Endothelial cell of umbilical vein (primary cell): ENCODE results near the gene TRIM10. TPM values are rescaled to one million over a fixed set of nuclear protein-coding genes. Genes with fewer than 3 reads are reported as not detected.

Experiments used
- BruUV-seq: library from RNA; stranded (reverse); fragments of 400-500 nt; replicated peaks from 2 replicates; lab custom pipeline; 2021; lab: Mats Ljungman, UMichigan
- CTCF ChIA-PET: fragments of 300-600, 350-600 bp; sonication (Branson Sonifier 250); formaldehyde crosslinking; loops from one replicate; lab custom pipeline; 2021; ENCODE audit warnings: antibody characterized with exemption, inconsistent platforms; lab: Charles Lee
- POLR2A ChIA-PET: fragments of 300-600, 350-600 bp; sonication (Branson Sonifier 250); formaldehyde crosslinking; loops from one replicate; lab custom pipeline; 2021; ENCODE audit warnings: antibody characterized with exemption, inconsistent platforms; lab: Charles Lee
- DNase-seq: peaks from one replicate; pipeline ENCODE4 v3.0.0-alpha.2; 2011; ENCODE audit warnings: low read depth, low spot score
- FAIRE-seq: peaks from 2 replicates; lab custom pipeline; 2011; peaks lifted over from hg19 to GRCh38; lab: Jason Lieb, UNC
- H2AFZ ChIP-seq: 2 replicates; pipeline ENCODE4 v1.6.0; 2012; ENCODE audit warnings: low read depth, low read length, control low read depth, inconsistent platforms
- H3K27ac ChIP-seq: 2 replicates; pipeline ENCODE4 v1.5.1; 2011; ENCODE audit warnings: low read depth, mild to moderate bottlenecking, control low read depth, low read length, moderate library complexity; ENCODE audit not compliant: insufficient read depth
- H3K27me3 ChIP-seq, 2 experiments: 2 replicates each; pipeline versions ENCODE4 v1.6.0 to v1.6.1; 2011; ENCODE audit warnings: low read length in 2 of 2, mixed read lengths in 1 of 2; ENCODE audit not compliant: control insufficient read depth in 2 of 2, insufficient read depth in 2 of 2
- H3K36me3 ChIP-seq, 2 experiments: 2 replicates in 1 of 2; 3 replicates in 1 of 2; pipeline ENCODE4 v1.5.1; 2011; ENCODE audit warnings: low read length in 2 of 2, mild to moderate bottlenecking in 1 of 2, moderate library complexity in 1 of 2; ENCODE audit not compliant: control insufficient read depth in 2 of 2, insufficient read depth in 2 of 2; ENCODE audit errors: extremely low read depth in 1 of 2
- H3K4me1 ChIP-seq: 3 replicates; pipeline ENCODE4 v1.5.1; 2011; ENCODE audit warnings: mild to moderate bottlenecking, low read length; ENCODE audit not compliant: control insufficient read depth, insufficient read depth; ENCODE audit errors: extremely low read depth
- H3K4me2 ChIP-seq: 2 replicates; pipeline ENCODE4 v1.6.1; 2011; ENCODE audit warnings: low read length, control low read depth, mixed read lengths; ENCODE audit not compliant: insufficient read depth
- H3K4me3 ChIP-seq, 3 experiments: fragments of 200-600 bp in 1 of 3; sonication (generic), shearing (Covaris generic) in 1 of 3; replicated peaks in 1 of 3; 2 replicates each; pipeline ENCODE4 v1.5.1; 2011 to 2016; ENCODE audit warnings: control low read depth in 3 of 3, low read length in 3 of 3, mild to moderate bottlenecking in 2 of 3, inconsistent platforms in 1 of 3, low read depth in 1 of 3, moderate library complexity in 1 of 3; ENCODE audit not compliant: insufficient read depth in 1 of 3
- H3K79me2 ChIP-seq: 2 replicates; pipeline ENCODE4 v1.6.0; 2012; ENCODE audit warnings: low read length, inconsistent platforms; ENCODE audit not compliant: control insufficient read depth, insufficient read depth
- H3K9ac ChIP-seq: replicated peaks from 2 replicates; pipeline ENCODE3; 2011; ENCODE audit warnings: low read length, control low read depth; ENCODE audit not compliant: insufficient read depth; ENCODE audit errors: extremely low read depth
- H3K9me1 ChIP-seq: replicated peaks from 3 replicates; pipeline ENCODE4 v1.6.0; 2011; ENCODE audit warnings: mild to moderate bottlenecking, low read length; ENCODE audit not compliant: control insufficient read depth, insufficient read depth; ENCODE audit errors: extremely low read depth
- H3K9me3 ChIP-seq: replicated peaks from 2 replicates; pipeline ENCODE4 v1.5.1; 2012; ENCODE audit warnings: low read length, inconsistent platforms; ENCODE audit not compliant: control insufficient read depth, insufficient read depth
- H4K20me1 ChIP-seq: replicated peaks from 2 replicates; pipeline ENCODE3; 2011; ENCODE audit warnings: mild to moderate bottlenecking, low read length; ENCODE audit not compliant: control insufficient read depth, insufficient read depth; ENCODE audit errors: extremely low read depth
- CTCF ChIP-seq, 2 donors: IDR thresholded peaks; 1 replicate in 1 of 2; 2 replicates in 1 of 2; pipeline ENCODE4 v1.5.1; 2011; ENCODE audit warnings: low read length in 2 of 2, mild to moderate bottlenecking in 2 of 2, moderate library complexity in 2 of 2, control low read depth in 1 of 2, inconsistent platforms in 1 of 2, low read depth in 1 of 2; ENCODE audit not compliant: insufficient read depth in 1 of 2; ENCODE audit errors: extremely low read depth in 1 of 2
- EZH2 ChIP-seq: IDR thresholded peaks from 2 replicates; pipeline ENCODE4 v1.6.1; 2012; ENCODE audit warnings: borderline replicate concordance, low read depth, mild to moderate bottlenecking, moderate library complexity, low read length, inconsistent platforms; ENCODE audit not compliant: severe bottlenecking
- FOS ChIP-seq: IDR thresholded peaks from 2 replicates; pipeline ENCODE4 v1.6.1; 2011; ENCODE audit warnings: mild to moderate bottlenecking, low read length, moderate library complexity, borderline replicate concordance; ENCODE audit not compliant: insufficient read depth
- GATA2 ChIP-seq: IDR thresholded peaks from 2 replicates; pipeline ENCODE4 v1.7.0; 2011; ENCODE audit warnings: low read depth, mild to moderate bottlenecking, moderate library complexity, mixed read lengths, low read length; ENCODE audit not compliant: insufficient read length, insufficient read depth
- JUN ChIP-seq: IDR thresholded peaks from 2 replicates; pipeline ENCODE4 v1.6.1; 2011; ENCODE audit warnings: borderline replicate concordance, low read depth; ENCODE audit not compliant: insufficient read length, insufficient read depth
- MAX ChIP-seq: IDR thresholded peaks from 2 replicates; pipeline ENCODE4 v1.6.1; 2011; ENCODE audit not compliant: insufficient read depth, insufficient read length
- POLR2AphosphoS5 ChIP-seq: IDR thresholded peaks from 2 replicates; pipeline ENCODE4 v1.6.1; 2012; ENCODE audit warnings: low read depth, mild to moderate bottlenecking, control low read depth, low read length, moderate library complexity; ENCODE audit not compliant: insufficient read depth
- dilution Hi-C: fragments of 300-500 bp; cut with MboI; formaldehyde crosslinking; loops from one replicate; pipeline ENCODE4 v1.15.0; 2019; ENCODE audit warnings: low sequenced_read_pairs; ENCODE audit not compliant: extremely low pct_ligation_motif_present
- intact Hi-C: fragments of 100-400 bp; cut with micrococcal nuclease; formaldehyde crosslinking; loops from one replicate; pipeline ENCODE4 v1.10.0; 2022
- polyA plus RNA-seq, 4 experiments: library from polyadenylated mRNA; depleted of rRNA in 3 of 4; stranded (reverse) in 3 of 4; unstranded in 1 of 4; fragments of >200 nt; gene quantifications; 2 replicates each; pipeline versions ENCODE4 v1.2.1 to v1.2.3, GENCODE V29; 2011 to 2012; ENCODE audit warnings: missing spikeins in 1 of 4
- small RNA-seq: library from RNA; depleted of rRNA; stranded (forward); fragments of <200 nt; gene quantifications from one replicate; pipeline ENCODE3, GENCODE V24; 2012; ENCODE audit warnings: low replicate concordance, low read depth; ENCODE audit not compliant: insufficient read depth, insufficient read length
- total RNA-seq: library from RNA; stranded (reverse); gene quantifications from 2 replicates; pipeline ENCODE4 v1.2.3, GENCODE V29; 2021

TRIM10 gene
- total and polyA plus RNA-seq, 2 donors (not counting 3 experiments of a cell fraction or from before 2014, with no cell fraction given): not detected

- H3K9me3 ChIP-seq: no peaks in the 10 kb centered on the region
- no peak overlapping the region for H3K9ac ChIP-seq
- no peaks in the 10 kb centered on the region for H3K36me3 ChIP-seq
- no peak overlapping the region for H3K27ac ChIP-seq
- FAIRE-seq: peak; percentile 31
- POLR2A ChIA-PET: interaction anchor here (1.2 kb wide), 1 partner anchor 41 kb away, joined by 6 read pairs; the partner anchor contains the start of gene POLR1H
- intact Hi-C loops: loop anchor here (1.0 to 2.0 kb wide), 2 partner anchors 41 to 110 kb away; partner anchors contain the start of genes POLR1H and TRIM26
- H3K9me1 ChIP-seq: no peaks in the 10 kb centered on the region
- H3K4me2 ChIP-seq: peak overlapping the region; percentile 79
- peaks cover 46 to 64% of the 10 kb centered on the region in 2 experiments for H3K27me3 ChIP-seq
- BruUV-seq: no TSS peak
- no peaks in the 10 kb centered on the region for H4K20me1 ChIP-seq
- no peak for DNase-seq
- H3K4me1 ChIP-seq: peaks cover 17% of the 10 kb centered on the region
- H3K4me3 ChIP-seq: peak overlapping the region in 1 of 3 experiments; percentile 12
- no peaks in the 10 kb centered on the region for H3K79me2 ChIP-seq
- TF ChIP-seq MAX (no peak), CTCF (IDR thresholded peaks at IDR 0.05; ENCODE audit: extremely low read depth in 1 of 2, insufficient read depth in 1 of 2, low read depth in 1 of 2, low read length in 2 of 2) (no peak), FOS (no peak), JUN (no peak), EZH2 (no peak), GATA2 (no peak), POLR2AphosphoS5 (no peak)
- H2AFZ ChIP-seq: peak overlapping the region; percentile 81
- CTCF ChIA-PET: interaction anchor here (0.6 to 5.6 kb wide), 36 partner anchors 9 to 294 kb away, joined by 3 to 311 read pairs (median 5); partner anchors contain the start of genes POLR1H, PPP1R11, TRIM31 and TRIM39
- dilution Hi-C loops: no loop called here
These were observed 58.5 kb downstream of the TRIM10 start for GRCh38 chr6:30102414-30102969.

Small RNA genes within 50 kb of the gene (small RNA-seq; reads per million reads assigned to genes)
- gene RF00554: not detected

Other genes with a start within 250 kb of the TRIM10 start
- gene HLA-A, start 218.7 kb downstream of the TRIM10 start, total RNA-seq: 153 and 294 TPM in 2 replicates
- 822 and 905 TPM in 2 replicates for gene HLA-A, start 218.7 kb downstream of the TRIM10 start, polyA plus RNA-seq
- 32.5 and 42.5 TPM in 2 replicates for gene POLR1H, start 99.9 kb downstream of the TRIM10 start, total RNA-seq
- gene POLR1H, start 99.9 kb downstream of the TRIM10 start, polyA plus RNA-seq: 65.3 and 66.7 TPM in 2 replicates
- gene PPP1R11, start 94.0 kb downstream of the TRIM10 start, total RNA-seq: 32.4 and 37.6 TPM in 2 replicates
- gene PPP1R11, start 94.0 kb downstream of the TRIM10 start, polyA plus RNA-seq: 43.0 and 44.1 TPM in 2 replicates
- gene RNF39, start 85.4 kb downstream of the TRIM10 start, total RNA-seq: not detected in 2 replicates
- gene RNF39, start 85.4 kb downstream of the TRIM10 start, polyA plus RNA-seq: not detected in 2 replicates
- gene TRIM31, start 48.1 kb downstream of the TRIM10 start, total RNA-seq: not detected in 2 replicates
- not detected in 2 replicates for gene TRIM31, start 48.1 kb downstream of the TRIM10 start, polyA plus RNA-seq
- gene TRIM40, start 25.1 kb downstream of the TRIM10 start, total RNA-seq: not detected in 2 replicates
- not detected in 2 replicates for gene TRIM40, start 25.1 kb downstream of the TRIM10 start, polyA plus RNA-seq
- not detected in 2 replicates for gene TRIM15, start 2.3 kb upstream of the TRIM10 start, total RNA-seq
- gene TRIM15, start 2.3 kb upstream of the TRIM10 start, polyA plus RNA-seq: not detected in 2 replicates
- 34.5 and 35.0 TPM in 2 replicates for gene TRIM26, start 52.2 kb upstream of the TRIM10 start, total RNA-seq
- 30.4 and 30.9 TPM in 2 replicates for gene TRIM26, start 52.2 kb upstream of the TRIM10 start, polyA plus RNA-seq
- 13.1 and 13.5 TPM in 2 replicates for gene TRIM39, start 165.7 kb upstream of the TRIM10 start, total RNA-seq
- 5.6 TPM in 2 replicates for gene TRIM39, start 165.7 kb upstream of the TRIM10 start, polyA plus RNA-seq
- gene RPP21, start 183.9 kb upstream of the TRIM10 start, total RNA-seq: 35.0 and 35.3 TPM in 2 replicates
- gene RPP21, start 183.9 kb upstream of the TRIM10 start, polyA plus RNA-seq: 101 and 167 TPM in 2 replicates